Stimulated activated CD4-positive, alpha-beta T cell treated with anti-CD3 and anti-CD28 coated beads, Interleukin-15, amount 100 ng/mL, for 48 hours (primary cell): ENCODE measurements around the gene ST14.
"Not testable (repeated sequence)": the region's sequence is repeated elsewhere in the genome, so short reads cannot be mapped to it uniquely, and the experiment has no call there.

Experiments used
- DNase-seq, 2 donors: peaks; one replicate each; pipeline ENCODE4 v3.0.0-alpha.2; 2020; ENCODE audit warnings: low read depth in 2 of 2

Gene ST14

GRCh38 chr11:130233486-130233885, 73.9 kb downstream of the ST14 start:
- DNase-seq, result not testable (repeated sequence)

GRCh38 chr11:130233888-130234287, 74.3 kb downstream of the ST14 start:
- not testable (repeated sequence) for DNase-seq

GRCh38 chr11:130234315-130234714, 74.7 kb downstream of the ST14 start:
- no peak for DNase-seq

GRCh38 chr11:130237282-130238006, 77.9 kb downstream of the ST14 start:
- DNase-seq, result no peak

GRCh38 chr11:130241713-130242112, 82.1 kb downstream of the ST14 start:
- DNase-seq, result no peak

GRCh38 chr11:130243816-130244215, 84.2 kb downstream of the ST14 start:
- DNase-seq, result no peak

- DNase-seq, result no peak
Observed at GRCh38 chr11:130244848-130245247, 85.3 kb downstream of the ST14 start.

GRCh38 chr11:130245375-130245774, 85.8 kb downstream of the ST14 start:
- DNase-seq, result not testable (repeated sequence)

GRCh38 chr11:130246270-130246669, 86.7 kb downstream of the ST14 start:
- no peak for DNase-seq

GRCh38 chr11:130246738-130247137, 87.2 kb downstream of the ST14 start:
- DNase-seq, result no peak

GRCh38 chr11:130247319-130247718, 87.7 kb downstream of the ST14 start:
- no peak for DNase-seq

GRCh38 chr11:130249371-130249770, 89.8 kb downstream of the ST14 start:
- DNase-seq, result no peak

- not testable (repeated sequence) for DNase-seq
Observed at GRCh38 chr11:130249929-130250328, 90.3 kb downstream of the ST14 start.

- not testable (repeated sequence) for DNase-seq
Observed at GRCh38 chr11:130251763-130252162, 92.2 kb downstream of the ST14 start.
